GM12891 (cell line): ENCODE results near the gene PLIN4.

Source experiments
- POLR2A ChIP-seq: IDR thresholded peaks from 2 replicates; pipeline ENCODE4 v1.6.1; 2011; ENCODE audit warnings: low read depth, low read length, control low read depth
- POLR2AphosphoS5 ChIP-seq: IDR thresholded peaks from 2 replicates; pipeline ENCODE4 v1.6.1; 2011; ENCODE audit warnings: low read depth, low read length, control low read depth
- POU2F2 ChIP-seq: IDR thresholded peaks from 2 replicates; pipeline ENCODE4 v1.6.1; 2011; ENCODE audit warnings: low read depth, mild to moderate bottlenecking, control low read depth, low read length, moderate library complexity
- SPI1 ChIP-seq: IDR thresholded peaks from 2 replicates; pipeline ENCODE4 v1.6.1; 2011; ENCODE audit warnings: low read depth, low read length, control low read depth
- TAF1 ChIP-seq: IDR thresholded peaks from 2 replicates; pipeline ENCODE4 v1.6.1; 2011; ENCODE audit warnings: low read depth, low read length, control low read depth

DNA sequence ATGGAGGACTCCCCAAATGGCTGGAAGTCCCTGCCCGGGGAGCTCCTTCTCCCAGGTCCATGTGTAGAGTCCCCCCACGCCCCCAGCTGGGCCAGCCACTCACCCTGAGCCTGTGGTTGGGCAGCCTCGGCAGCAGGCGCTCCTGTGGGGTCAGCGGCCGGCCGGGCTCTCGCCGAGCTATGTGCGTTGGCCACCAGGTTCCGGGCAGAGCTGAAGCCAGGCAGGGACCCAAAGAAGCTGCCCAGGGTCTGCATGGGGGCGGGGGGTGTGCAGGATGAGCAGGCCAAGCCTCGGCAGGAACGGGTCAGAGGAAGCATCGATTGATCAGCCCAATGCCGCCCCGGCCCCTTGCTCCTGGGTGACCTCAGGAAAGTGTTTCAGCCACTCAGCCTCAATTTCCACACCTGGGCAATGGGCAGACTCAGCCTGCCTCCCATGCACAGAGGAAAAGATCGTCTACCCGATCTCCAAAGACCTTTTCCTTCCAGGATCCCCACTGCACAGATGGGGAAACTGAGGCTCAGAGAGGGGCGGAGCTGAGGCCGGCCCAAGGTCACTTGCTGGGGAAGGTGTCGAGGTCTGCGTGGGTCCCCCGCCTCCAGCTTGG, 732 bp downstream of the PLIN4 start:
- TF ChIP-seq POLR2A: no peak
- no peak for TF ChIP-seq TAF1
- TF ChIP-seq SPI1: no peak
- TF ChIP-seq POLR2AphosphoS5: no peak
- no peak for TF ChIP-seq POU2F2
